Measurements from ENCODE around the gene HTR2B.
"Not testable (repeated sequence)": the region's sequence is repeated elsewhere in the genome, so short reads cannot be mapped to it uniquely, and the experiment has no call there.

The HTR2B gene
- total RNA-seq, result 0.44 to 14.3 (median 3.5) reads per million in 17 experiments

- DNase-seq, result peak in 3 of 4 experiments; percentile 33 to 52 (median 37)
Measured at GRCh38 chr2:231124838-231125568, at the start of gene HTR2B. TSS of gene HTR2B (minus strand) at chr2:231125042. CDS start at chr2:231123764, 1,278 bp downstream.

GRCh38 chr2:231174211-231174651 lies 49.4 kb upstream of the HTR2B start:
- DNase-seq, result peak; percentile 37 to 77 (median 54)

- DNase-seq, result no peak
Measured at GRCh38 chr2:231172025-231172424, 47.2 kb upstream of the HTR2B start.

- DNase-seq, result no peak
Measured at GRCh38 chr2:231170055-231170454, 45.2 kb upstream of the HTR2B start.

GRCh38 chr2:231169488-231169887 lies 44.6 kb upstream of the HTR2B start:
- no peak for DNase-seq

GRCh38 chr2:231168460-231169139 lies 43.8 kb upstream of the HTR2B start:
- peak in 3 of 4 experiments; percentile 52 to 72 (median 72) for DNase-seq

- peak; percentile 30 to 82 (median 62) for DNase-seq
Measured at GRCh38 chr2:231167745-231168459, 43.1 kb upstream of the HTR2B start.

GRCh38 chr2:231163414-231164095 lies 38.7 kb upstream of the HTR2B start:
- DNase-seq, result peak in 2 of 4 experiments; percentile 71 to 74

GRCh38 chr2:231163011-231163410 lies 38.2 kb upstream of the HTR2B start:
- DNase-seq, result no peak

GRCh38 chr2:231161877-231162329 lies 37.1 kb upstream of the HTR2B start:
- DNase-seq, result peak; percentile 63 to 95 (median 85)

- DNase-seq, result peak in 1 of 4 experiments; percentile 31
Measured at GRCh38 chr2:231161252-231161839, 36.5 kb upstream of the HTR2B start.

- no peak for DNase-seq
Measured at GRCh38 chr2:231160701-231161100, 35.9 kb upstream of the HTR2B start.

GRCh38 chr2:231159306-231159705 lies 34.5 kb upstream of the HTR2B start:
- DNase-seq, result no peak

- no peak for DNase-seq
Measured at GRCh38 chr2:231152800-231153557, 28.1 kb upstream of the HTR2B start.

GRCh38 chr2:231146665-231147064 lies 21.8 kb upstream of the HTR2B start:
- no peak for DNase-seq

GRCh38 chr2:231144896-231145295 lies 20.1 kb upstream of the HTR2B start:
- DNase-seq, result no peak

- DNase-seq, result not testable (repeated sequence)
Measured at GRCh38 chr2:231140808-231141207, 16.0 kb upstream of the HTR2B start.

GRCh38 chr2:231139796-231140195 lies 15.0 kb upstream of the HTR2B start:
- no peak for DNase-seq

GRCh38 chr2:231138699-231139098 lies 13.9 kb upstream of the HTR2B start:
- DNase-seq, result no peak

- peak; percentile 31 to 84 (median 64) for DNase-seq
Measured at GRCh38 chr2:231134910-231135655, 10.2 kb upstream of the HTR2B start.
